ENCODE data around the gene ZNF182. TPM values are rescaled to one million over a fixed set of nuclear protein-coding genes. Genes with fewer than 3 reads are reported as not detected.
A peak's percentile ranks its signal among the peaks of the same experiment; 100 is the strongest.
"Not testable (repeated sequence)": the region's sequence is repeated elsewhere in the genome, so short reads cannot be mapped to it uniquely, and the experiment has no call there.

The ZNF182 gene
- total and polyA plus RNA-seq, 2 experiments from 2014 or later, result 6.2 to 7.1 TPM

DNA sequence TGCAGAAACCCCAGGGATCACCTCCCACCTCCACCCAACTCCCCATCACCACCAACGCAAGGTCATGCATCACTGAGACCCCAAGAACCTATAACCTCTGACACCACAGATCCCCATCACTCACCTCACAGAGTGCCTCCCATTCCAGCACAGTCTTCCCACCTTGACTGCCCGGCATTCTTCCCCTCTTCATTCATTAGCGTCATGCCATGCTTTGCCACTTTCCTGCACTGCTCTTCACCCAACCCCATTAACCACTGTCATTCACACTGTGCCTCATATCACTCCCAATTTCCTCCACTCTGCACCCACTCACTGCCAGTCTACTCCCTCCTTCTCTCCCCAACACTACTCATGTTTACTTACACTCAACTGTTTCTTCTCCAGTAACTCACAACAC is 30.6 kb downstream of the ZNF182 start:
- no peak for ATAC-seq
- H2AFZ ChIP-seq, result no peak overlapping the region
- no peak for DNase-seq (ENCODE audit: low spot score)
- H3K4me3 ChIP-seq, result no peak overlapping the region
- no peaks in the 10 kb centered on the region for H3K79me2 ChIP-seq (replicated peaks; ENCODE audit: insufficient read depth)
- no peaks in the 10 kb centered on the region for H3K27me3 ChIP-seq (ENCODE audit: insufficient read depth)
- no peak overlapping the region for H3K27ac Mint-ChIP-seq
- TF ChIP-seq NANOG (IDR thresholded peaks at IDR 0.05; ENCODE audit: borderline replicate concordance) (no peak), EZH2phosphoT487 (IDR thresholded peaks at IDR 0.05; ENCODE audit: unreplicated experiment) (no peak), STAT1 (IDR thresholded peaks at IDR 0.05; ENCODE audit: unreplicated experiment) (no peak), POLR2AphosphoS5 (IDR thresholded peaks at IDR 0.05; ENCODE audit: low read depth) (no peak), JUNB (IDR thresholded peaks at IDR 0.05; ENCODE audit: unreplicated experiment) (no peak), EZH2 (IDR thresholded peaks at IDR 0.05; ENCODE audit: low read depth, unreplicated experiment) (no peak)
- TF ChIP-seq, protein P1, sequence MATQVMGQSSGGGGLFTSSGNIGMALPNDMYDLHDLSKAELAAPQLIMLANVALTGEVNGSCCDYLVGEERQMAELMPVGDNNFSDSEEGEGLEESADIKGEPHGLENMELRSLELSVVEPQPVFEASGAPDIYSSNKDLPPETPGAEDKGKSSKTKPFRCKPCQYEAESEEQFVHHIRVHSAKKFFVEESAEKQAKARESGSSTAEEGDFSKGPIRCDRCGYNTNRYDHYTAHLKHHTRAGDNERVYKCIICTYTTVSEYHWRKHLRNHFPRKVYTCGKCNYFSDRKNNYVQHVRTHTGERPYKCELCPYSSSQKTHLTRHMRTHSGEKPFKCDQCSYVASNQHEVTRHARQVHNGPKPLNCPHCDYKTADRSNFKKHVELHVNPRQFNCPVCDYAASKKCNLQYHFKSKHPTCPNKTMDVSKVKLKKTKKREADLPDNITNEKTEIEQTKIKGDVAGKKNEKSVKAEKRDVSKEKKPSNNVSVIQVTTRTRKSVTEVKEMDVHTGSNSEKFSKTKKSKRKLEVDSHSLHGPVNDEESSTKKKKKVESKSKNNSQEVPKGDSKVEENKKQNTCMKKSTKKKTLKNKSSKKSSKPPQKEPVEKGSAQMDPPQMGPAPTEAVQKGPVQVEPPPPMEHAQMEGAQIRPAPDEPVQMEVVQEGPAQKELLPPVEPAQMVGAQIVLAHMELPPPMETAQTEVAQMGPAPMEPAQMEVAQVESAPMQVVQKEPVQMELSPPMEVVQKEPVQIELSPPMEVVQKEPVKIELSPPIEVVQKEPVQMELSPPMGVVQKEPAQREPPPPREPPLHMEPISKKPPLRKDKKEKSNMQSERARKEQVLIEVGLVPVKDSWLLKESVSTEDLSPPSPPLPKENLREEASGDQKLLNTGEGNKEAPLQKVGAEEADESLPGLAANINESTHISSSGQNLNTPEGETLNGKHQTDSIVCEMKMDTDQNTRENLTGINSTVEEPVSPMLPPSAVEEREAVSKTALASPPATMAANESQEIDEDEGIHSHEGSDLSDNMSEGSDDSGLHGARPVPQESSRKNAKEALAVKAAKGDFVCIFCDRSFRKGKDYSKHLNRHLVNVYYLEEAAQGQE (IDR thresholded peaks at IDR 0.05; ENCODE audit: unreplicated experiment), result no peak
- TF ChIP-seq, protein P2, sequence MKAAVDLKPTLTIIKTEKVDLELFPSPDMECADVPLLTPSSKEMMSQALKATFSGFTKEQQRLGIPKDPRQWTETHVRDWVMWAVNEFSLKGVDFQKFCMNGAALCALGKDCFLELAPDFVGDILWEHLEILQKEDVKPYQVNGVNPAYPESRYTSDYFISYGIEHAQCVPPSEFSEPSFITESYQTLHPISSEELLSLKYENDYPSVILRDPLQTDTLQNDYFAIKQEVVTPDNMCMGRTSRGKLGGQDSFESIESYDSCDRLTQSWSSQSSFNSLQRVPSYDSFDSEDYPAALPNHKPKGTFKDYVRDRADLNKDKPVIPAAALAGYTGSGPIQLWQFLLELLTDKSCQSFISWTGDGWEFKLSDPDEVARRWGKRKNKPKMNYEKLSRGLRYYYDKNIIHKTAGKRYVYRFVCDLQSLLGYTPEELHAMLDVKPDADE (IDR thresholded peaks at IDR 0.05), result no peak
- TF ChIP-seq, protein P3, sequence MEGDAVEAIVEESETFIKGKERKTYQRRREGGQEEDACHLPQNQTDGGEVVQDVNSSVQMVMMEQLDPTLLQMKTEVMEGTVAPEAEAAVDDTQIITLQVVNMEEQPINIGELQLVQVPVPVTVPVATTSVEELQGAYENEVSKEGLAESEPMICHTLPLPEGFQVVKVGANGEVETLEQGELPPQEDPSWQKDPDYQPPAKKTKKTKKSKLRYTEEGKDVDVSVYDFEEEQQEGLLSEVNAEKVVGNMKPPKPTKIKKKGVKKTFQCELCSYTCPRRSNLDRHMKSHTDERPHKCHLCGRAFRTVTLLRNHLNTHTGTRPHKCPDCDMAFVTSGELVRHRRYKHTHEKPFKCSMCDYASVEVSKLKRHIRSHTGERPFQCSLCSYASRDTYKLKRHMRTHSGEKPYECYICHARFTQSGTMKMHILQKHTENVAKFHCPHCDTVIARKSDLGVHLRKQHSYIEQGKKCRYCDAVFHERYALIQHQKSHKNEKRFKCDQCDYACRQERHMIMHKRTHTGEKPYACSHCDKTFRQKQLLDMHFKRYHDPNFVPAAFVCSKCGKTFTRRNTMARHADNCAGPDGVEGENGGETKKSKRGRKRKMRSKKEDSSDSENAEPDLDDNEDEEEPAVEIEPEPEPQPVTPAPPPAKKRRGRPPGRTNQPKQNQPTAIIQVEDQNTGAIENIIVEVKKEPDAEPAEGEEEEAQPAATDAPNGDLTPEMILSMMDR (conservative IDR thresholded peaks at IDR 0.05; ENCODE audit: low read depth in 2 of 2), result no peak
- no peaks in the 10 kb centered on the region for H4K20me1 ChIP-seq (replicated peaks; ENCODE audit: insufficient read depth)
- no peaks in the 10 kb centered on the region for H3K4me1 ChIP-seq (ENCODE audit: insufficient read depth)
- no peaks in the 10 kb centered on the region for H3K4me1 Mint-ChIP-seq
- 0 out of 2 replicates have a peak, but pooled peaks cover 3% of the 10 kb centered on the region for H3F3A ChIP-seq (replicated peaks; ENCODE audit: low read depth)
- H3K9me2 ChIP-seq (ENCODE audit: insufficient read depth), result no peaks in the 10 kb centered on the region
- H3K36me3 ChIP-seq (ENCODE audit: insufficient read depth), result peaks cover 13% of the 10 kb centered on the region
- H3K4me2 ChIP-seq, result no peak overlapping the region
- H3K36me3 Mint-ChIP-seq (ENCODE audit: low read depth), result peaks cover 69% of the 10 kb centered on the region
- H3K9me3 Mint-ChIP-seq, result peaks cover 72% of the 10 kb centered on the region
- no peak overlapping the region; the same call in 2 of the 3 replicates for H3K4me3 Mint-ChIP-seq
- no peak overlapping the region for H3K27ac ChIP-seq (ENCODE audit: low read depth)
- H3K27me3 Mint-ChIP-seq (ENCODE audit: insufficient read depth, low read depth, poor library complexity), result peaks cover 4% of the 10 kb centered on the region

DNA sequence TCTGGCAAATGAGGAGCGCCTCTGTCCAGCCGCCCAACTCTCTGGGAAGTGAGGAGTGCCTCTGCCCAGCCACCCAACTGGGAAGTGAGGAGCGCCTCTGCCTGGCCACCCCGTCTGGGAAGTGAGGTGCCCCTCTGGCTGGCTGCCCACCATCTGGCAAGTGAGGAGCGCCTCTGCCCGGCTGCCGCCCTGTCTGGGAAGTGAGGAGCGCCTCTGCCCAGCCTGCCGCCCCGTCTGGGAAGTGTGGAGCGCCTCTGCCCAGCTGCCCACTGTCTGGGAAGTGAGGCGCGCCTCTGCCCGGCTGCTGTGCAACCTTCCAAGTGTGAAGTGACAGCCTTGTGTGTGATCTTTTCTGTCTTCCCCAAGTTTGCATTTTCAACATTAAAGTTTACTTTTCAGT is 38.3 kb downstream of the ZNF182 start:
- H3K4me3 Mint-ChIP-seq; H3K27ac Mint-ChIP-seq; H3K4me1 ChIP-seq (ENCODE audit: insufficient read depth); H3K9me2 ChIP-seq (ENCODE audit: insufficient read depth); H3K79me2 ChIP-seq (replicated peaks; ENCODE audit: insufficient read depth); DNase-seq (ENCODE audit: low spot score); H4K20me1 ChIP-seq (replicated peaks; ENCODE audit: insufficient read depth); H3F3A ChIP-seq (replicated peaks; ENCODE audit: low read depth); H3K27me3 ChIP-seq (ENCODE audit: insufficient read depth); H3K4me1 Mint-ChIP-seq; H3K27ac ChIP-seq (ENCODE audit: low read depth); ATAC-seq; H3K4me2 ChIP-seq; H3K27me3 Mint-ChIP-seq (ENCODE audit: insufficient read depth, low read depth, poor library complexity); H2AFZ ChIP-seq; H3K36me3 ChIP-seq (ENCODE audit: insufficient read depth); H3K4me3 ChIP-seq: not testable (repeated sequence)
- Mint-ChIP-seq H3K36me3 (ENCODE audit: low read depth) (peaks cover 50% of the 10 kb centered on the region), H3K9me3 (peaks cover 67% of the 10 kb centered on the region)

DNA sequence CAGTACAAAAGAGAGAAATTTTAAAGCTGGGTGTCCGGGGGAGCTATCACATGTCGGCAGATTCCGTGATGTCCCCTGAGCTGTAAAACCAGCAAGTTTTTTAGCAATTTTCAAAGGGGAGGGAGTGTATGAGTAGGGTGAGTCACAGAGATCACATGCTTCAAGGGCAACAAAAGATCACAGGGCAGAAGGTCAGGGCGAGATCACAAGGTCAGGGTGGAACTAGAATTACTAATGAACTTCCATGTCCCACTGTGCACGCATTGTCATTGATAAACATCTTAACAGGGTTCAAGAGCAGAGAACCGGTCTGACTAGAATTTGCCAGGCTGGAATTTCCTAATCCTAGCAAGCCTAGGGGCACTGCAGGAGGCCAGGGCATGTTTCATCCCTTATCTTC is 42.0 kb downstream of the ZNF182 start:
- H3K36me3 ChIP-seq (ENCODE audit: insufficient read depth); H4K20me1 ChIP-seq (replicated peaks; ENCODE audit: insufficient read depth); H3F3A ChIP-seq (replicated peaks; ENCODE audit: low read depth); H3K27me3 ChIP-seq (ENCODE audit: insufficient read depth); H2AFZ ChIP-seq; H3K4me2 ChIP-seq; H3K4me1 ChIP-seq (ENCODE audit: insufficient read depth); H3K4me3 Mint-ChIP-seq; H3K79me2 ChIP-seq (replicated peaks; ENCODE audit: insufficient read depth); H3K4me3 ChIP-seq; H3K27ac ChIP-seq (ENCODE audit: low read depth); H3K9me2 ChIP-seq (ENCODE audit: insufficient read depth); ATAC-seq; H3K27me3 Mint-ChIP-seq (ENCODE audit: insufficient read depth, low read depth, poor library complexity): not testable (repeated sequence)
- Mint-ChIP-seq H3K27ac (peak overlapping the region; percentile 96), H3K4me1 (peaks cover 11% of the 10 kb centered on the region; the same call in 2 of the 3 replicates), H3K36me3 (ENCODE audit: low read depth) (peaks cover 40% of the 10 kb centered on the region), H3K9me3 (peaks cover 56% of the 10 kb centered on the region)
- peak; percentile 28 for DNase-seq (ENCODE audit: low spot score)

All from GM23338 (cell line).